K562 (cell line): ENCODE measurements around the gene EPHA7. TPM values are rescaled to one million over a fixed set of nuclear protein-coding genes. Genes with fewer than 3 reads are reported as not detected.

Source experiments
- ATAC-seq: fragments of 200-7000 bp; cut with Tn5 transposase; 3 replicates; pipeline ENCODE4 v1.9.1; 2020; ENCODE audit warnings: moderate library complexity
- BruUV-seq: library from RNA; stranded (reverse); fragments of 400-500 nt; replicated peaks from 2 replicates; lab custom pipeline; 2021; lab: Mats Ljungman, UMichigan
- CTCF ChIA-PET: fragments of 300-600 bp; formaldehyde crosslinking; extraction: SDS; loops from one replicate; lab custom pipeline; 2021; ENCODE audit warnings: low intra/inter-chr PET ratio; lab: Yijun Ruan, JAX
- POLR2A ChIA-PET: fragments of 300-600, 350-650 bp; sonication (Branson Sonifier 250); formaldehyde crosslinking; extraction: SDS; loops from one replicate; lab custom pipeline; 2021; ENCODE audit warnings: antibody characterized with exemption, inconsistent platforms; lab: Yijun Ruan, JAX
- DNase-seq, 4 experiments: peaks; one replicate each; pipeline versions ENCODE4 v3.0.0 to v3.0.0-alpha.2; 2011 to 2018; ENCODE audit warnings: low spot score in 3 of 4, mixed read lengths in 3 of 4; ENCODE audit errors: extremely low read depth in 1 of 4
- FAIRE-seq: peaks from 2 replicates; lab custom pipeline; 2011; peaks lifted over from hg19 to GRCh38; lab: Jason Lieb, UNC
- H2AFZ ChIP-seq: 2 replicates; pipeline ENCODE4 v1.6.0; 2011; ENCODE audit warnings: low read depth, low read length, control low read depth, inconsistent platforms
- H3K27ac ChIP-seq: fragments of 200-600 bp; 3 replicates; pipeline ENCODE4 v1.8.0; 2011; ENCODE audit warnings: low read depth, mild to moderate bottlenecking, control low read depth, inconsistent platforms, low read length, moderate library complexity, mixed read lengths; ENCODE audit errors: extremely low read depth
- H3K27me3 ChIP-seq, 2 experiments: fragments of 300-600 bp in 1 of 2; 2 replicates in 1 of 2; 3 replicates in 1 of 2; pipeline versions ENCODE4 v1.6.0 to v1.8.0; 2011; ENCODE audit warnings: inconsistent platforms in 2 of 2, low read length in 2 of 2, mild to moderate bottlenecking in 1 of 2, mixed read lengths in 1 of 2, moderate library complexity in 1 of 2; ENCODE audit not compliant: control insufficient read depth in 2 of 2, insufficient read depth in 2 of 2
- H3K36me3 ChIP-seq: fragments of 300-600 bp; 3 replicates; pipeline ENCODE4 v1.8.0; 2011; ENCODE audit warnings: mild to moderate bottlenecking, low read length, inconsistent platforms; ENCODE audit not compliant: control insufficient read depth, insufficient read depth
- H3K4me1 ChIP-seq, 2 experiments: fragments of 200-600 bp in 1 of 2; replicated peaks in 1 of 2; 2 replicates in 1 of 2; 3 replicates in 1 of 2; pipeline versions ENCODE4 v1.5.1 to v1.8.0; 2011; ENCODE audit warnings: inconsistent platforms in 2 of 2, low read length in 2 of 2, mild to moderate bottlenecking in 1 of 2, mixed read lengths in 1 of 2, moderate library complexity in 1 of 2; ENCODE audit not compliant: control insufficient read depth in 2 of 2, insufficient read depth in 2 of 2
- H3K4me2 ChIP-seq: 2 replicates; pipeline ENCODE4 v1.6.1; 2011; ENCODE audit warnings: low read length, control low read depth, inconsistent platforms, mixed read lengths; ENCODE audit not compliant: insufficient read depth
- H3K4me3 ChIP-seq: fragments of 200-600 bp; sonication (generic), shearing (Covaris generic); 2 replicates; pipeline ENCODE4 v1.5.1; 2016; ENCODE audit warnings: control low read depth, inconsistent platforms
- H3K79me2 ChIP-seq: fragments of 200-600 bp; 3 replicates; pipeline ENCODE4 v1.8.0; 2011; ENCODE audit warnings: low read length, inconsistent platforms; ENCODE audit not compliant: control insufficient read depth, insufficient read depth
- H3K9ac ChIP-seq, 2 experiments: 2 replicates each; pipeline versions ENCODE4 v1.6.0 to v1.6.1; 2011; ENCODE audit warnings: low read depth in 2 of 2, low read length in 2 of 2, control low read depth in 1 of 2, inconsistent platforms in 1 of 2, mild to moderate bottlenecking in 1 of 2, mixed read lengths in 1 of 2; ENCODE audit not compliant: insufficient read depth in 1 of 2
- H3K9me1 ChIP-seq: one replicate; pipeline ENCODE4 v1.6.0; 2011; ENCODE audit warnings: inconsistent platforms, mild to moderate bottlenecking, low read length, moderate library complexity; ENCODE audit not compliant: control insufficient read depth, insufficient read depth
- H3K9me3 ChIP-seq: replicated peaks from 2 replicates; pipeline ENCODE4 v1.5.1; 2011; ENCODE audit warnings: low read depth, low read length, inconsistent platforms; ENCODE audit not compliant: control insufficient read depth, insufficient read depth
- H4K20me1 ChIP-seq: replicated peaks from 2 replicates; pipeline ENCODE4 v1.6.1; 2011; ENCODE audit warnings: low read length, inconsistent platforms, mixed read lengths; ENCODE audit not compliant: control insufficient read depth, insufficient read depth
- POLR2B ChIP-seq: fragments of 450-650 bp; IDR thresholded peaks from 2 replicates; pipeline ENCODE4 v1.6.1; 2018; ENCODE audit warnings: low read depth; ENCODE audit not compliant: partially characterized antibody
- ZNF407 ChIP-seq: fragments of 450-650 bp; IDR thresholded peaks from 2 replicates; pipeline ENCODE4 v1.6.1; 2016; ENCODE audit warnings: low read depth
- WGBS: fragments of 100-300 bp; shearing (Covaris generic); methylation state at CpG from one replicate; pipeline ENCODE4 v1.1.6; 2016; ENCODE audit warnings: low coverage, mixed read lengths; ENCODE audit not compliant: insufficient coverage; ENCODE audit errors: missing lambda C conversion rate; 5-methylcytosine and 5-hydroxymethylcytosine counted together
- in situ Hi-C: fragments of 300-500 bp; cut with MboI; formaldehyde crosslinking; loops from 4 replicates; pipeline ENCODE4 v1.15.0; 2018; ENCODE audit warnings: inconsistent platforms, mixed read lengths
- intact Hi-C: fragments of 100-400 bp; cut with micrococcal nuclease; formaldehyde crosslinking; loops from 2 replicates; pipeline ENCODE4 v1.14.2; 2022
- polyA plus RNA-seq, 8 experiments: library from polyadenylated mRNA; depleted of rRNA in 4 of 8; stranded (reverse) in 5 of 8; unstranded in 3 of 8; fragments of >200 nt; fragmentation: Nextera tagmentation in 2 of 8; fragmentation: Illumina TruSeq in 1 of 8; extraction: Ambion mirVana in 2 of 8; extraction: Trizol in 1 of 8; gene quantifications; 2 replicates each; pipeline versions ENCODE4 v1.2.1 to v1.2.3, GENCODE V29; 2011 to 2014; ENCODE audit warnings: inconsistent platforms in 1 of 8, missing spikeins in 1 of 8
- total RNA-seq, 7 experiments: library from RNA; depleted of rRNA in 6 of 7; stranded (reverse); fragments of >200 nt in 6 of 7; fragmentation: Illumina TruSeq in 2 of 7; extraction: Trizol in 2 of 7; gene quantifications; 2 replicates each; pipeline versions ENCODE4 v1.2.1 to v1.2.3, GENCODE V29; 2011 to 2021; ENCODE audit warnings: low replicate concordance in 1 of 7

The EPHA7 gene
- total and polyA plus RNA-seq, 9 of the 15 experiments (the other 6 are each of a cell fraction or from before 2014, with no cell fraction given): not detected

GRCh38 chr6:93300661-93301060 lies 118.7 kb downstream of the EPHA7 start:
- no peaks in the 10 kb centered on the region for H3K79me2 ChIP-seq
- no peak overlapping the region for H3K9ac ChIP-seq
- no peaks in the 10 kb centered on the region for H3K36me3 ChIP-seq
- no peaks in the 10 kb centered on the region for H3K4me1 ChIP-seq
- TF ChIP-seq POLR2B (no peak), ZNF407 (no peak)
- CTCF ChIA-PET: no interaction called here
- H3K27ac ChIP-seq: no peak overlapping the region
- POLR2A ChIA-PET: no interaction called here
- intact Hi-C loops: no loop called here
- no peak for DNase-seq
- no peak overlapping the region for H3K4me2 ChIP-seq
- H3K9me1 ChIP-seq: no peaks in the 10 kb centered on the region
- 0% methylated on average over 3 of the region's 3 CpGs for WGBS
- no peak for ATAC-seq
- H3K9me3 ChIP-seq: no peaks in the 10 kb centered on the region
- in situ Hi-C loops: no loop called here
- H2AFZ ChIP-seq: no peak overlapping the region
- FAIRE-seq: no peak
- H4K20me1 ChIP-seq: no peaks in the 10 kb centered on the region
- no peaks in the 10 kb centered on the region for H3K27me3 ChIP-seq
- no peak overlapping the region for H3K4me3 ChIP-seq
- no TSS peak for BruUV-seq
